GM21825 (cell line): ENCODE measurements around the gene RSRP1.

ENCODE experiments used
- ATAC-seq: cut with Tn5 transposase; IDR thresholded peaks from one replicate; pipeline ENCODE4 v1.9.1; 2021; ENCODE audit warnings: mild to moderate bottlenecking, moderate library complexity; ENCODE audit not compliant: unreplicated experiment

RSRP1 gene

DNA sequence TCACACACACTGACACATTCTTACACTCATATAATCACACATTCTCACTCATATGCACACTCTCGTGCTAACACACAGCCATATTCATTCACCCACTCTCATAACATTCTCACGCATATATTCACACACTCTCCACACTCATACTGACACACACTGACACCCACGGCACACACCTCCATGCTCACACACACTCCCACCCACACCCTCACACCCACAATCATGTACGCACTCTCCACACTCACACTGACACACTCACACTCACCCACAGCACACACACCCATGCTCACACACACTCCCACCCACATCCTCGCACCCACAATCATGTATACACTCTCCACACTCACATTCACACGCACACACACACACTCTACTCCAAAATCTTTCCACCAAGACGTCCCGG lies 53.2 kb downstream of the RSRP1 start:
- ATAC-seq, result no peak

DNA sequence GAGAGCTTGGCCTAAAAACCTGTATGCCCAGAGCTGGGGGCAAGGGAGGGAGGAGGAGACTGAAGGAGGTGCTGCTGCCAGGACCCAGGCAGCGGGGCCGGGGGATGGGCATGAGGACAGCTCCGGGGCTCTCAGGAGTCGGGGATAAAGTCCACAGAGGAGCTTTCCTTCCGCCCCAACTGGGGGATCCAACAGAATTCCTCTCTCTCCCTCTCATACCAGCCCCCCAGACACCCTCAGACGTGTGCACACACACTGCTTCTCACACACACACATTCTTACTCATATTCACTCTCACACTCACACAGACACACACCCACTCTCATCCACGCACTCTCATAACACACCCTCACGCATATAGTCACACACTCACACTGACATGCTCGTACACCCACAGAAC lies 54.0 kb downstream of the RSRP1 start:
- ATAC-seq, result no peak
